Stimulated activated CD4-positive, alpha-beta T cell treated with anti-CD3 and anti-CD28 coated beads, Interleukin-1b, Interleukin-23, amount 100 ng/mL, for 1 hour (primary cell): ENCODE measurements around the gene MMD.
"Not testable (repeated sequence)": the region's sequence is repeated elsewhere in the genome, so short reads cannot be mapped to it uniquely, and the experiment has no call there.

Experiments used
- DNase-seq, 2 donors: peaks; one replicate each; pipeline ENCODE4 v3.0.0-alpha.2; 2020; ENCODE audit warnings: low read depth in 2 of 2

Gene MMD

DNA sequence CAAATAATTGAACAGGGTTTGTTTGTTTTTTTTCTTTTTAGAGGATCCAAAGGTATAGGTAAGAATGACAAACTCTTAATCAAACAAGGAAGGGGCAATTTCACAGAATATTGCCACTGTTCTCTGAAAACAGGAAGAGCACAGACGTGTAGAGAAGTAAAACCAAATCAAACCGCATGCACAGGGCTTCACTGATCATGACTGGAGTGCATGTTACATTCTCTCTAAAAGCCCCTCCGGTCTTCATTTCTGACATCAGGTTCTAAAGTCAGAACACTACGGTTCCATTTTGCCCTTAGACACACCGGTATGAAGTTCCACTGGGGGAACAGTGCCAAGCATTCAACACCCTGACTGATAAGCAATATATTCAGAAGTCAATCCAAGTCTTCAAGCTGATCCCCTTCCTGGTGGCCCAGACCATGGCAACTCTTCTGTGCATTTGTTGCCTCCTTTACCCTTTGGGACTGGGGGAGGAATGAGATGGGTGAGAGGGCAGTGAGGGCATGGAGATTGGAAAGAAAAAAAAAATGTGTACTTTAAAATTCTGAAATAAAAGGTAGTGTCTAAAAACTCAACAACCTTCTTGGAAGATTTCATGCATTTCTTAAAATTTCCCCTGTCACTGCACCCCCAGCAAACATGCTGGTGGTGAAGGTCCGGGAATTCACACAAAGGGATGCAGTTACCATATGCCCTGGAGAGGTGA, 1.4 kb downstream of the MMD start:
- DNase-seq: no peak

DNA sequence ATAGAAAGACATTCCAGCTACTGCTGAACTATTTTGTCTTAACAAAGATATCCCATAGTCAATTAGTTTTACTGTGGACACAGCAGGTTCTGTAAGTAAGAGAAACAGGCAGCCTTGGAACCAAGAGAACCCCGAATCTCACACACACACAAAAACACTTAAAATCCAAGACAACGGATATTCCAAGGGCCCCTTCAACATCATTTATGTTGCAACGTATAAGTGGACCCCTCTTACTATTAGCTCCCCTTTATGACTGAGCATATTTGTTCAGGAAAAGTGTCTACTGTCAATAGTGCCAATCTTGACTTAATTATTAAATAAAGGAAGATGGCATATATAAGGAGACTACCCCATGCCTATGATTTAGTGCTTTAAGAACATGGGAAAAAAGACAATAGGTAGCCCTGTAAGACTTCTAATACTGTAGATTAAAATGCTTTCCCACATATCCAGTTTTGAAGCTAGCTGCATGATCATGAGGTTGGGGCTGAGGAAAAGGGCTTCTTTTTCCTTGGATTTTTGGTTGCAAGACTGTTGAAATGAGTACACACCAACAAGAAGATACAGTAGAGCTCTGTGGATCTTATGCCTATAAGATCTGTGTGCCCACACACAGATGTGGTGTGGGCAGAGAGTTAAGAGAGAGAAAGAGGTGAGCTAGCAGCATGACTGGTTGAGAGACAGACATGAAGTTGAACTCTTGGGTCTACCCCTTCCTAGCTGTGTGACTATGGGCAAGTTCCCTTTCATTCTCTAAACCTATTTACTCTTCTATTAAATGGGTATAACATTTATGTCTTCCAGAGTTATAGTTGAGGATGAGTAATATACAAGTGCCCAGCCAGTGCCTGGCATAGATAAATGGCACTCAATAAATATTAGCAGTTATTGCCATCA, 3.0 kb downstream of the MMD start:
- DNase-seq: no peak

DNA sequence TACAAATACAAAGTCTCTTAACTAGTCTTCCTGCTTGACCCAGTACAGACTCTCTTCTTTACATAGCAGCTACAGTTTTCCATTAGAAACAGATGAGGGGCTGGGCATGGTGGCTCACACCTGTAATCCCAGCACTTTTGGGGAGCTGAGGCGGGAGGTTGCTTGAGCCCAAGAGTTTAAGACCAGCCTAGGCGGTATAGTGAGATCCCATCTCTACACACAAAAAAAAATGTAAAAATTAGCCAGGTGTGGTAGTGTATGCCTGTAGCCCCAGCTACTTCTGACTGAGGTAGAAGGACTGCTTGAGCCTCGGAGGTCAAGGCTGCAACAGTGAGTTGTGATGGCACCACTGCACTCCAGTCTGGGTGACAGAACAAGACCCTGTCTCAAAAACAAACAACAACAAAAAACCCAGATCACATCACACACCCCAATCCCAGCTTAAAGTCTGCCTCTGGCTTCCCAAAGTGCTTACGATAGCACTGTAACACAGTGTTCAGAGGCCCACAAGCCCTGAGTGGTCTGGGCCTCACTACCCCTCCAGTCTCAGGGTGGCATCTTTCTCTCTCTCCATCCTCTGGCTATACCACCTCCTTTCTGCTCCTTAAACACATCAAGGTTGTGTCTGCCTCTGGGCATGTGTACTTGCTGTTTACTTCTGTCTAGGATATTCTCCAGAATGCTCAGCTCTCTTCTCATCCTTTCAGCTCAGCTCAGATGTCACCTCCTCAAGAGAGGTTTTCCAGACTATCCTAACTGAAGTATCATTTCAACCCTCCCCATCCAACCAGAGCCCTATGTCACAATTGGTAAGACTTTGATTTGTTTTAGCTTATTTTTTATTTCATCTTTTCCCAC, 4.0 kb downstream of the MMD start:
- no peak for DNase-seq

DNA sequence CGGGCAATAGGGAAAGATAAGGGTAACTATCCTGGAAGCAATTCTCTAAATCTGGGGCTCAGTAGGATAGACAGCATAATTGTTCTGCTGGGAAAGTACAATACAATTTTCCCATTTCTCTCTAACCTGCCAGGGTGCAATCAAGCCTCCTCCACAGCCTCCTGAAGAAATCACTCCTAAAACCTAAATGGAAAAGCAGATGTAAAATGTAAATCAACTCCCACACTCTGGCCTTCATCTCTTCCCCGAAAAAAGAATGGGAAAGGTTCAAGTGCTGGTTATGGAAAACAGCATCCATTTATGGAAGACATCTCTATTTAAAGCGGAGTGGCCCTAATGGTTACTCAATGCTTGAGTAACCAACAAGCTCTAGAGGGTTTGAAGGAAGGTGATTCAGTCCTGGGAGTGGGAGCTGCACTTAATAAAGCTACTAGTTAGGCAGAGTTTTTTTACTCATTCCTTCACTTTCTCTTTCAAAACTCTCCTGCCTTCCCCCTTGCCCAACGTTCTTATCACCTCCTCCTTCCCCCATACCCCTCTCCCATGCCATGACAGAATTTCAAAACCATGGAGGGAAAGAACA, 5.1 kb downstream of the MMD start:
- DNase-seq: no peak

DNA sequence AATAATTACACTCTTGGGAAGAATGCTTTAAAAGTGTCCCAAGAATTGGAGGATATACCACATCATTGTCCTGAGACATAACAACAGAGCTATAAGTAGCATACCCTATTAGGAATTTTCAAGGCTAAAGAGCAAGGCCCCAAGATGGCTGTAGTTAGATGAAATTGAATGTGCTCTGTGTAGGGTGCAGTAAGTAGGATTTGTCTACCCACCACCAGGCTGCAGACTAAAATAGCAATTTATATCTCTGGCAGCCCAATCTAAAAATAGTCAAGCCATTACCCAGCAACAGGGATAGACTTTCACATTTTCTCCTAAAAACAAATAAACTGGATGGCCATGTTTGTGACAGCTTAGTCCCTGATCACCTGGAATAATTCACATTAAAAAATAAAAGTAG, 5.6 kb downstream of the MMD start:
- no peak for DNase-seq

DNA sequence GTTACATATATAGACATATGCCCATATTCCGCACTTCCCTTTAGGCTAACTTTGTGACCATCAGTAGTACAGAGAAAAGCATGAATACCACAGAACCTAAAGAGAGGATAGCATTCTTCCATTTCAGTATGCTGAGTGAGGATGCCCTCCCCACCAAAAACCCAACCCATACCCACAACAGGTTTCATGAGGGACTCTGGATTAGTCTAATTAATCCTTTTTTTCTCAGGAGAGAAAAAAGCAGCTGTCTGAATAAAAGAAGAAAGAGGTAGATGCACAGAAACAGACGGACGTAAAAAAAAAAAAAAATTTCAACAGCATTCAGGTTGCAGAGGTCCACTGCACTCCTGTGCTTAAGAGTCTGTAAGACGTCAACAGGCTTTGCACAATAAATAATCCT, 6.7 kb downstream of the MMD start:
- no peak for DNase-seq

DNA sequence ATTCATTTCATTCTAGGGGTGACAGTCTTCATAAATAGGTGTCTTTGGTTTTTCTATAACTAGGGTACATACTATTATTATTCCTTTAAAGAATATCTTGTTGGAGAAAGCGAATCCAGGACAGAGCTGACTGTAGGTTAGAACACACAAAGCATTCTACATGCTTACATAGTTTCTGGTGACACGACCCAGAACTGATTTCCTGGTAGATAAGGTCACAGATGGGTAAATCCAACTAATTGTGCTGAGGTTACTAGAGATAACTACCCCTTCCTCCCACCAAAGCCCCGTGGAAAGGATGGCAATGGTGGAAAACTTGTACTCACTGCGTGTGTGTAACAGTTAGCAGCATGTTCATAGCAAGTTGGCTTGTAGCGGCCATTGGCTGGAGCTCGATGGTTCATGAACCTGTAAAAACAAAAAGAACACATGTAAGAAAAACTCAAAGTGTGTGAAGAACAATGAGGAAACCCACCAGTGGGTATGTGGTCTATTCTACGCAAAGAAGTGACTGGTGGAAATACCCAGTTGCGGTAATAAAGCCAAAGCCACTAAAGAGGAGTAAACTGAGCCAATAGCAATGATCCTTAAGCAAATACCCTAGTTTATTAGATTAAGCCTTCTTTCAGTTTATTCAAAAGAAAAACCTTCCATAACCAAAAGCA, 7.7 kb downstream of the MMD start:
- DNase-seq: no peak

DNA sequence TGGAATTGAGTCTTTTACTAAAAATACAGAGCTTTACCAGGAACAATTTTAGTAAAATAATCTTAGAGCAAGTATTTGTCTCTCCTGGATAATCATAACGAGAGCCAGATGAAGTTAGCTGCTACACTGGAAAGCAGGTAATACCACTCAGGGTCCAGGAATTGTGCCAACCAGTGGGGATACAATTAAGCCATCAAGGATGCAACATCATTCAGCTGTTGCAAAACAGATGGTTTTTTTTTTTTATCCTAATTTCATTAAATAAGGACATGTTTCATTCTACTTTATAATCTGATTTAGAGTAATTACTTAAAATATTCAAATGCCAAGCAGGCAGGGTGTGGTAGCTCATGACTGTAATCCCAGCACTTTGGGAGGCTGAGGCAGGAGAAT, 10.2 kb downstream of the MMD start:
- no peak for DNase-seq

DNA sequence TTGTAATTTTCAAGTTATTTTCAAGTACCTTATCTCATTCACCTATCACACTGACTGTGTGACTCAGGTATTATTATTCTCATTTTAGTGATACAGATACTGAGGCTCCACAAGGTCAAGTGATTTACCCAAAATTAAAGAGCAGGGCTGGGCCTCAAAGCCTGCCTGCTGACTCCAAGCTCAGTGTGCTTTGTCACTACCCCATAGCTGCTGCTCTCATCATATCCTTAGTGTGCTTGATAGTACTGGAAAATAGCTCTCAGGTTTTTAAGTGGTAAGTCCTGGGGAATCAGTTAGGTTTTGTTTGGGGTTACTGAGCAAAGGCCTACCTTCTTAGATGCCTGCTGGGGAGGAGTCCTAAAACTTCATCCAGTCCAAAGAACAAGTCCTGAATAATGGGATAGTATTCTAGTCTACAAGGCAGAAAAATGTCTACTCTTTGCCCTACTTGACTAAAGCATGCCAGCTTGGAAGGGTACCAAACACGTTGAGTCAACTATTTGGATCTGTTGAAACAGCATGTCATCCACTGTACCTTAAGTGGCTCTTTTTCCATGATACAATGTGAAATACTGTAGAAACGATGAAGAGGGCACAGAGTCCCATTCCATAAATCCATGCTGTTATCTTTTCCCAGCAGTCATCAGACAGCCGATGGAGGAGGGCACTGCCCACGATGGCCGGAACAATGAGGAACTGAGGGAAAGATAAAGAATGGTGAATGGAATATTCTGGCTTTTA, 10.7 kb downstream of the MMD start:
- no peak for DNase-seq

DNA sequence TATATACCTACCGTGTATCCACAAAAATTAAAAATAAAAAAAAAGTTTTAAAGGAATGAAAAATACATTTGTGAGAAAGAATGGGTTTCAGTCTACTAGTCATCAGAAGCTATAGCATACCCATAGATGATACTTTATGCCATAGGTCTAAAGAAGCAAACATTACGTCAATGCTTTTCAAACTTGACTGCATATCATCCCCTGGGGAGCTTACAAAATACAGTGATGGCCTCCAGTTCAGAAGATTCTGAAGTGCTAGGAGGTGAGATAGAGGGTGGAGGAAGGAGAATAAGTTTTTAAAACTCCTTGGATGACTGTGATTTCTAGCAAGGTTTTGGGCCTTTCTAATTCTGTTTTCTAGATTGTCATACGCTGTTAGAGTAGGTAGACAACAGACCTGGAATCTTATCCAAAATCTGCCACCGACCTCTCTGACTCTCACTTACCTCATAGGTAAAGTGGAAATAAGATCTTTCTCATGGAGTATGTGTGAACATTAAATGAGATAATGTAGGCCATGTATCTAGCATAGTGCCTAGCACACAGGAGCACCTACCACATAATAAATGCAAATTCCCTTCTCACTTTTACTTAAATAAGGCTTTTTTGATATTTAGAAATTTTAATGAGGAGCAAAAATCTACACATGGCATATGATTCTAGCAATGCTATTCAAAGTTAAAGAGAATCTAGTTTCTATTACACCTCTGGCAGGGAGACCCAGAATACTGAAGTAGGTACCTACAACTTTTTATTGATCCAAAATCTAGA, 12.4 kb downstream of the MMD start:
- DNase-seq: no peak

DNA sequence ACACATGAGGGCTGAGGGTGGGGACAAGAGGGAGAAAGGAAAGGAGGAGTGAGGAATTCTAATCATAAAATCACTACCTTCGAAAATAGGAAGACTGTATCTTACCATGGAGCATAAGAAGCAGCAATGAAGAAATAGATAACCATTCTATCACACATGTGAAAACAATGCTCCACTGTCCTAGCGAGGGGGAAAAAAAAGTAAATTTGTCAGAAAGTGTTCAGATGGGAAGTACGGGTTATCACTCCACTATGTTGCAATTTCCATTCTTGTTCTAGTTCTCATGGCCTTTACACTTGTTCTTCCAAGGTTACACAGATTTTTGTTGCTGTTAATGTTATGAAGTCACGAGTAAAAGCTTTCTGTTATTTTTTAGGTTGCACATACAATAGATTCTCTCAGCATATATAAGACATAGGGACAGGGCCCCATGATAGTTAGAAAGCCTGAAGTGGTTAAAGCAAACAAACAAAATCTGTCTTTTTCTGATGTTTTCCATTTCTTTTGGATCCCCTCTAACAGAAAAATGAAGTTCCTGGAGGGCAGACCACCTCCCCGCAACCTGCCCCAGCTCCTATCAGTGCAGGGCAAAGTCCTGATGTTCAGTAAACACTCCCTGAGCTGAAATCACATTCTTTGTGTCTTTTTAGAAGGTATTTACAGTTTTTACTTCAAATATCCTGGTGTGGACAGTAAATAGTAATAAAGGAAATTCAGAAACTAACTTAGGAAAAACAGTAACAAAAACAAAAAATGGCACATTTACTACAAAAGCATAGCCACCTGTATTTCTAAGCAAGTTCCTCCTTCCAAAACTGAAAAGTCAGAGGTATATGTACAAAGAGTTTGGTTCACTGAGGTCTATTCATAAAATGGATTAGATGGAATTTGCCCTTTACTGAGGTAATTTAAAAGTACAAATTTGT, 13.7 kb downstream of the MMD start:
- DNase-seq: no peak

DNA sequence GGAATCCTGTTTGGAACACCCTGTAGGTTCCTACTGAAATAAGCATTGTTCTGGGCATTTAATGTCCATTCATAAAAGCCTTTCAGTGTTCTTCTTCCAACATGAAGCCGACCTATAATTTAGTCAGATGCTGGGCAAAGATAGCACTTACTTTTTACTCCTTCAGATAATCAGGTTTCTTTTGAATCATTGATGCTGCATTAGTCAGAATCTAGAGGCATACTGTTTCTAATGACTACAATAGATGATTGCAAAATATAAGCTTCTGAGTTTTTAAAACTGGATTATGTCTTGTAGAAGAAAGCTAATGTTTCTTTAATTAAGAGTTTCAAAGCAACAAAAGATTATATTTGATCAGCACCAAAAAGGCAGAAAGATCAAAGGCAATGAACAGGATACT, 16.0 kb downstream of the MMD start:
- DNase-seq: no peak

DNA sequence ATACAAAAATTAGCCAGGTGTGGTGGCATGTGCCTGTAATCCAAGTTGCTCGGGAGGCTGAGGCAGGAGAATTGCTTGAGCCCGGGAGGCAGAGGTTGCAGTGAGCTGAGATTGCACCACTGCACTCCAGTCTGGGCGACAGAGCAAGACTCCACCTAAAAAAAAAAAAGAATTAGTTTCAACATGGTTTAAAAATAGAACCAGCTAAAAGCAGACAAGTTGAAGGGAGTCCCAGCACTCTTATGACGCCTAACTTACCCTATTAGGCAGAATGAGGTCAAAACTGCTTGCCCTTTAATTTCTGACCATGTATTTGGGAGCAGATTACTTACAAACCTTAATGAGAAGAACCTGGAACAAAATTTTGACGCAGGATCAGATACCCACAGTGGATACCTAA, 17.4 kb downstream of the MMD start:
- not testable (repeated sequence) for DNase-seq

DNA sequence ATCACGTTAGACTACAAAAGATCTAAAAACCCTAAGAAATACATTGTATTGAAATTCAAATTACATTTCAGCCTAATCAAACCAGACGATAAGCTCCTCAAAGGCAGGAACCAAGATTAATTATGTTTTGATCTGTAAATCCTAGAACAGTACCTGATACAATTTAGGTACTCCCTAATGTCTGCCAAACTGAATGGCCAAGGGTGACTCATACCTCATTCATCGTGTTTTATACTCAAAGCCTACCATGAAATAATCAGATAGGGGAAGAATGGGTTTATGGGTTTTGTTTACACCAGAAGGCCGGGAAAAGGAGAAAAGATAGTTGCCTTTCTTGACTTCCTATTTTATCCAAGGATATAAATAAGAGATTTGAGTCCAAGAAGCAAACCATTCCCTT, 19.3 kb downstream of the MMD start:
- no peak for DNase-seq

DNA sequence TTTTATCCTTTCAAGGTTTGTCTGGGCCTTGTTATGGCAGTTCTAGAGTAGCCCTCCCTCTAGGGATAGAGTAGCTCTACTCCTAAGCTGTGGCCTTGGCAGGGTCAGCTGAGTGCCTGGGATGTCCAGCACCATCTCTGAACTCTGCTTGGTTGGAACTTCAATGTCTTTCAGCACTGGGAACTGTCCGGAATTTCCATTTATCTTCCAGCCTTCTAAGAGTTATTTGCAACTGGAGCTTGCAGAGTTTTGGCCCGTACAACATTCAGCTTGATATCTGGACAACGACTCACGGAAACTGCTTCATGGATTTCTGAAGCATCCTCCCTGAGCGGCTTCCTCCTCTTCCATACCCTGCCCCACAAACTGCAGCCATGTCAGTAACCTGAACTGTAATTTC, 22.9 kb downstream of the MMD start:
- no peak for DNase-seq

DNA sequence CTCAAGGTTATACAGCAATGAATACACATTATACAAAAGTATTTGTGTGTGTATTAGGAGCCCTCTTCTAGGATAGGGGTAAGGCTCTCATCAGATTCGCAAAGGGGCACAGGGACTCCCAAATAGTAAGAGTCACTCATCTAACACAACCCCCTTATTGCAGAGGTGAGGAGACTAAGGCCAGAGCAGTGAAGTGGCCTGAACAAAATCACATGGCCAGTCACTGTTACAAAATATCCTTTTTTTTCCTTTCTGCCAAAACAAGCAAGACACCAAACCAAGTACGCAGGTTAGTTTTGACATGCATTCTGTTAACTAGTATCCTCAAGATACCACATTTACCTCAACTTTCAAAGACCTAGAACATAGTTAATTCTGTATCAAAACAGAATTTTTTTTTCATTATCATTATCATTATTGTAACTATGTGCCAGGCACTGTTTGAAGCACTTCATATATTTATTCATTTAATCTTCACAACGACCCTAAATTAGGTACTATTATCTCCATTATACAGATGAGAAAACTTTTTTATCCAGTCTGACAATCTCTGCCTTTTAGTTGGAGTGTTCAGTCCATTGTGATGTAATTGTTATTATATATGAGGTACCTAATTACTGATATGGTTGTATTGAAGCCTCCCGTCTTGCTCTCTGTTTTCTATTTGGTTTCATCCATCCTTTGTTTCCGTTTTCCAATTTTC, 25.7 kb downstream of the MMD start:
- DNase-seq: no peak

DNA sequence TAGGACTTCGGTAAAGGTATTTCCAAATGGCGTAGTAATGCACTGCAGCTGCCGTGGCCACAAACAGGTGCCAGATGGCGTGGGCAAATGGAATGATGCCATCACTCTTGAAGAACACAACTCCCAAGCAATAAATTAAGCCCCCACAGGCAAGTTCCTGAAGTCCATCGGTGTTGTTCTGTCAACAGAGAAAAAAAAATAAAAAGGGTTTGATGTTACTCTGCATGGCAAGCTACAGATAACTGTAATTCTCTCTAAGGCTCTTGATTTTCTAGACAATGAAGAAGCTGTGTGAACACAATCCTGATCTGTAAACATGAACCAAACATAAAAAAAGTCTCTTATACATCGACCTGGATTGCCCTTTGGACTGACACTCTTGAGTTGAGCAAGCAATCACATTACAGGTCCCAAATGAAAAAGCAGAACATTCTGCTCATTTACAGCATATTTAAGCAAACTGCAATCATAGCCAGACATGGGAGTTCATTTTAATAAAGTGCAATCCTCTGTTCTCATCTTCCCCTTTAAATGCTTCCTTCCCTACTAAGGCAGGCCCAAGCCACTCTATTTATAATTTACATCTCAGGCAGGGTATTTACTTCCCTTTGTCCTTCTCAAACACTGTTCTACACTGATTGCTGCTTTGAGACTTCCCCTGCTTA, 27.1 kb downstream of the MMD start:
- DNase-seq: no peak
